HCT116 (cell line): ENCODE measurements around the gene FMOD. TPM values are rescaled to one million over a fixed set of nuclear protein-coding genes. Genes with fewer than 3 reads are reported as not detected.

Experiments
- ATAC-seq: fragments of 200-7000 bp; cut with Tn5 transposase; 2 replicates; pipeline ENCODE4 v1.9.1; 2020; ENCODE audit warnings: mild to moderate bottlenecking, moderate library complexity
- BruUV-seq: library from RNA; stranded (reverse); fragments of 400-500 nt; replicated peaks from 2 replicates; lab custom pipeline; 2021; lab: Mats Ljungman, UMichigan
- CTCF ChIA-PET: fragments of 300-600 bp; sonication (Branson Sonifier 250); formaldehyde crosslinking; loops from one replicate; lab custom pipeline; 2021; ENCODE audit warnings: antibody characterized with exemption; lab: Charles Lee
- POLR2A ChIA-PET: fragments of 300-600, 350-600 bp; sonication (Branson Sonifier 250); formaldehyde crosslinking; loops from one replicate; lab custom pipeline; 2021; ENCODE audit warnings: antibody characterized with exemption; lab: Charles Lee
- RAD21 ChIA-PET, 2 experiments: fragments of 300-600 bp; sonication (Branson Sonifier 250); formaldehyde crosslinking; loops; one replicate each; lab custom pipeline; 2023; ENCODE audit warnings: low total read pairs in 2 of 2; ENCODE audit not compliant: uncharacterized antibody in 2 of 2, unreplicated experiment in 2 of 2, low non-redundant PET in 1 of 2; lab: Charles Lee
- DNase-seq: peaks from one replicate; pipeline ENCODE4 v3.0.0-alpha.2; 2010; ENCODE audit warnings: low read depth, low spot score
- H2AFZ ChIP-seq: fragments of 200-600 bp; shearing (Covaris generic), sonication (generic); 2 replicates; pipeline ENCODE4 v1.6.1; 2017; ENCODE audit warnings: low read depth, mixed run types, mixed read lengths, antibody characterized with exemption, low read length; ENCODE audit not compliant: poor library complexity, severe bottlenecking
- H3K27ac ChIP-seq: 2 replicates; pipeline ENCODE4 v1.5.1; 2012; ENCODE audit warnings: low read depth, low read length
- H3K27me3 ChIP-seq: fragments of 200-600 bp; sonication (generic); 2 replicates; pipeline ENCODE4 v1.6.1; 2016; ENCODE audit warnings: mixed run types, low read length, mixed read lengths; ENCODE audit not compliant: insufficient read depth
- H3K36me3 ChIP-seq, 2 experiments: fragments of 200-500 bp in 1 of 2; fragments of 200-600 bp in 1 of 2; sonication (Bioruptor generic) in 1 of 2; sonication (generic) in 1 of 2; 2 replicates each; pipeline versions ENCODE4 v1.5.1 to v1.6.1; 2014 to 2016; ENCODE audit warnings: low read length in 2 of 2, inconsistent platforms in 1 of 2, mixed read lengths in 1 of 2, mixed run types in 1 of 2; ENCODE audit not compliant: insufficient read depth in 2 of 2, control insufficient read depth in 1 of 2
- H3K4me1 ChIP-seq, 2 experiments: fragments of 200-600 bp in 1 of 2; sonication (generic) in 1 of 2; 2 replicates each; pipeline versions ENCODE4 v1.5.1 to v1.6.1; 2012 to 2017; ENCODE audit warnings: low read length in 2 of 2, inconsistent platforms in 1 of 2, mild to moderate bottlenecking in 1 of 2, mixed read lengths in 1 of 2, mixed run types in 1 of 2, moderate library complexity in 1 of 2; ENCODE audit not compliant: insufficient read depth in 2 of 2, control insufficient read depth in 1 of 2
- H3K4me2 ChIP-seq: fragments of 200-600 bp; sonication (generic); 2 replicates; pipeline ENCODE4 v1.6.1; 2017; ENCODE audit warnings: mixed run types, low read length, mixed read lengths
- H3K4me3 ChIP-seq, 2 experiments: fragments of 200-600 bp in 1 of 2; sonication (generic) in 1 of 2; replicated peaks in 1 of 2; 2 replicates each; pipeline ENCODE4 v1.5.1; 2011 to 2016; ENCODE audit warnings: low read length in 2 of 2, control low read depth in 1 of 2, low read depth in 1 of 2, mild to moderate bottlenecking in 1 of 2, mixed read lengths in 1 of 2, mixed run types in 1 of 2
- H3K79me2 ChIP-seq: fragments of 200-600 bp; sonication (generic); 2 replicates; pipeline ENCODE4 v1.6.1; 2017; ENCODE audit warnings: mild to moderate bottlenecking, mixed run types, low read length, moderate library complexity, mixed read lengths; ENCODE audit not compliant: insufficient read depth
- H3K9ac ChIP-seq: fragments of 200-600 bp; sonication (generic); 2 replicates; pipeline ENCODE4 v1.6.1; 2016; ENCODE audit warnings: low read length, mixed read lengths
- H3K9me2 ChIP-seq: fragments of 200-600 bp; sonication (generic), shearing (Covaris generic); 2 replicates; pipeline ENCODE4 v1.6.1; 2017; ENCODE audit warnings: mixed run types, mild to moderate bottlenecking, moderate library complexity; ENCODE audit not compliant: insufficient read depth
- H3K9me3 ChIP-seq, 2 experiments: fragments of 200-500 bp in 1 of 2; fragments of 200-600 bp in 1 of 2; sonication (Bioruptor generic) in 1 of 2; sonication (generic) in 1 of 2; 2 replicates each; pipeline ENCODE4 v1.6.1; 2014 to 2017; ENCODE audit warnings: low read length in 2 of 2, mixed read lengths in 2 of 2, inconsistent platforms in 1 of 2, low read depth in 1 of 2, mild to moderate bottlenecking in 1 of 2, mixed run types in 1 of 2, moderate library complexity in 1 of 2; ENCODE audit not compliant: control insufficient read depth in 1 of 2, insufficient read depth in 1 of 2
- H4K20me1 ChIP-seq: fragments of 200-600 bp; sonication (generic), shearing (Covaris generic); 2 replicates; pipeline ENCODE4 v1.6.1; 2017; ENCODE audit warnings: mixed run types, mild to moderate bottlenecking, moderate library complexity; ENCODE audit not compliant: insufficient read depth
- CBX3 ChIP-seq: IDR thresholded peaks from 2 replicates; pipeline ENCODE4 v1.6.1; 2012; ENCODE audit warnings: low read depth
- CEBPB ChIP-seq: IDR thresholded peaks from 2 replicates; pipeline ENCODE4 v1.6.1; 2012; ENCODE audit warnings: low read depth
- EGR1 ChIP-seq: IDR thresholded peaks from 2 replicates; pipeline ENCODE4 v1.6.1; 2012; ENCODE audit warnings: low read depth
- EZH2phosphoT487 ChIP-seq: fragments of 200-600 bp; IDR thresholded peaks from 2 replicates; pipeline ENCODE4 v1.6.1; 2018; ENCODE audit warnings: antibody characterized with exemption, borderline replicate concordance
- FOSL1 ChIP-seq: IDR thresholded peaks from 2 replicates; pipeline ENCODE4 v1.6.1; 2012; ENCODE audit warnings: low read depth
- JUND ChIP-seq: IDR thresholded peaks from 2 replicates; pipeline ENCODE4 v1.6.1; 2012
- POLR2A ChIP-seq: IDR thresholded peaks from 2 replicates; pipeline ENCODE4 v1.7.0; 2011; ENCODE audit warnings: borderline replicate concordance; ENCODE audit not compliant: insufficient read depth, insufficient read length; ENCODE audit errors: extremely low read depth
- POLR2AphosphoS5 ChIP-seq: IDR thresholded peaks from 2 replicates; pipeline ENCODE4 v1.6.1; 2011; ENCODE audit warnings: mild to moderate bottlenecking, low read depth, low read length, moderate library complexity
- RAD21 ChIP-seq: IDR thresholded peaks from 2 replicates; pipeline ENCODE4 v1.6.1; 2012; ENCODE audit warnings: low read depth, mild to moderate bottlenecking
- SIN3A ChIP-seq: IDR thresholded peaks from 2 replicates; pipeline ENCODE4 v1.6.1; 2012; ENCODE audit warnings: low read depth
- SP1 ChIP-seq: IDR thresholded peaks from 2 replicates; pipeline ENCODE4 v1.6.1; 2012; ENCODE audit warnings: low read depth
- SRF ChIP-seq: IDR thresholded peaks from 2 replicates; pipeline ENCODE4 v1.6.1; 2012; ENCODE audit warnings: low read depth
- TCF7L2 ChIP-seq: IDR thresholded peaks from 2 replicates; pipeline ENCODE4 v1.7.0; 2011; ENCODE audit warnings: borderline replicate concordance, inconsistent platforms; ENCODE audit not compliant: insufficient read depth, insufficient read length; ENCODE audit errors: extremely low read depth
- YY1 ChIP-seq: IDR thresholded peaks from 2 replicates; pipeline ENCODE4 v1.6.1; 2011; ENCODE audit warnings: low read length, low read depth, moderate library complexity, mild to moderate bottlenecking; ENCODE audit not compliant: insufficient replicate concordance; ENCODE audit errors: extremely low read depth
- ZFX ChIP-seq: fragments of 450-650 bp; IDR thresholded peaks from 2 replicates; pipeline ENCODE4 v1.6.1; 2017
- ZNF274 ChIP-seq: fragments of 200-500 bp; sonication (Bioruptor generic); IDR thresholded peaks from 2 replicates; pipeline ENCODE4 v1.6.1; 2014; ENCODE audit warnings: mild to moderate bottlenecking, low read depth, low read length, inconsistent platforms
- intact Hi-C: fragments of 100-400 bp; cut with micrococcal nuclease; formaldehyde crosslinking; loops from 2 replicates; pipeline ENCODE4 v1.10.0; 2022
- total RNA-seq: library from RNA; stranded (reverse); gene quantifications from one replicate; pipeline ENCODE4 v1.2.1, GENCODE V29; 2021; ENCODE audit not compliant: unreplicated experiment
- TF ChIP-seq, protein P1 (sequence below): IDR thresholded peaks from 2 replicates; pipeline ENCODE4 v1.6.1; 2012
- TF ChIP-seq, protein P2 (sequence below): IDR thresholded peaks from 2 replicates; pipeline ENCODE4 v1.6.1; 2012
- TF ChIP-seq, protein P3 (sequence below), 3 experiments: fragments of 200-600 bp in 1 of 3; sonication (generic) in 1 of 3; IDR thresholded peaks in 2 of 3; conservative IDR thresholded peaks in 1 of 3; 2 replicates each; pipeline ENCODE4 v1.5.1; 2012 to 2017; ENCODE audit warnings: low read depth in 2 of 3, low read length in 2 of 3, antibody characterized with exemption in 1 of 3, borderline replicate concordance in 1 of 3, control low read depth in 1 of 3, mild to moderate bottlenecking in 1 of 3, mixed read lengths in 1 of 3, mixed run types in 1 of 3, moderate library complexity in 1 of 3; ENCODE audit not compliant: insufficient read depth in 1 of 3
- TF ChIP-seq, protein P4 (sequence below): IDR thresholded peaks from 2 replicates; pipeline ENCODE4 v1.6.1; 2011; ENCODE audit warnings: mild to moderate bottlenecking, low read length, moderate library complexity; ENCODE audit not compliant: insufficient replicate concordance; ENCODE audit errors: extremely low read depth

FMOD gene
- total RNA-seq, 1 experiment from 2014 or later = not detected

DNA sequence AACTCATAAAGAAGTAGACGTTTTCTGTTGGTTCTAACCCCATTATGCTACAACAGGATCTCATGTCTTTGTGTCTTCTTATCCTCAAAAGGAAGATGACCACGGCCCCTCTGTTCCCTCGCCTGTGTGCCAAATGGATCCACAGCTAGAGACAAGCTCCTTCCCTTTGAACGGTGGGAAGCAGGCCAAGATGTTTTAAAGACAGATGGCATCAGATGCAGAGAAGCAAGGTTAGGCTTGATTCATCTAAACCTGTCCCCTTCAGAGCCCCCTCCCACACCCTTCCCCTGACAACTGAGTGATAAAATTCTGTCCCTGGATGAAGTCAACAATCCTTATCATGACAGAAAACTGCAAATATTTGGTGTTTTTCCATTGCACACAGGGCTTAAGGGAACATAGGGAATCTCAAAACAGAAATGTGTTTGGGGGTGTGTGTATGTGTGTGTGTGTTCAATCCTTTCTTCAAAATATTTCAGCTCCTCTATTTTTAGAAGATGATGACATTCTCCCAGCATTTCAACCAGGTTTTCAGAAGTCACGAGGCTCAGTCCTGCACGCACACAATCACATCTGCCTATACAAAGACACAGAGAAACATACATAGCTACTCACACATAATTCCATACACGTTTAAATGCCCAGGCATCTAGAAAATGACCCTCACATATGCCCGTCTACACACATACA, 27.8 kb upstream of the FMOD start:
- ATAC-seq (no peak), DNase-seq (no peak)
- Histone ChIP-seq H3K27ac (no peak overlapping the region), H3K9me3 (no peaks in the 10 kb centered on the region), H3K4me2 (no peak overlapping the region), H3K79me2 (no peaks in the 10 kb centered on the region), H3K36me3 (no peaks in the 10 kb centered on the region), H3K9me2 (no peaks in the 10 kb centered on the region), H3K9ac (no peak overlapping the region), H3K4me1 (no peaks in the 10 kb centered on the region), H3K27me3 (peaks cover 28% of the 10 kb centered on the region; the same call in 1 of the 2 replicates), H4K20me1 (no peaks in the 10 kb centered on the region), H3K4me3 (no peak overlapping the region), H2AFZ (no peak overlapping the region)
- ChIA-PET POLR2A (no interaction called here), RAD21 (no interaction called here), CTCF (no interaction called here)
- TF ChIP-seq JUND (no peak), CBX3 (no peak), SP1 (no peak), YY1 (no peak), POLR2A (no peak), FOSL1 (no peak), TCF7L2 (no peak), EZH2phosphoT487 (no peak), SRF (no peak), ZNF274 (no peak), ZFX (no peak), POLR2AphosphoS5 (no peak), RAD21 (no peak), EGR1 (no peak), SIN3A (no peak), CEBPB (no peak)
- TF ChIP-seq, protein P1, sequence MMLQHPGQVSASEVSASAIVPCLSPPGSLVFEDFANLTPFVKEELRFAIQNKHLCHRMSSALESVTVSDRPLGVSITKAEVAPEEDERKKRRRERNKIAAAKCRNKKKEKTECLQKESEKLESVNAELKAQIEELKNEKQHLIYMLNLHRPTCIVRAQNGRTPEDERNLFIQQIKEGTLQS = no peak
- TF ChIP-seq, protein P2, sequence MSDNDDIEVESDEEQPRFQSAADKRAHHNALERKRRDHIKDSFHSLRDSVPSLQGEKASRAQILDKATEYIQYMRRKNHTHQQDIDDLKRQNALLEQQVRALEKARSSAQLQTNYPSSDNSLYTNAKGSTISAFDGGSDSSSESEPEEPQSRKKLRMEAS = no peak
- TF ChIP-seq, protein P3, sequence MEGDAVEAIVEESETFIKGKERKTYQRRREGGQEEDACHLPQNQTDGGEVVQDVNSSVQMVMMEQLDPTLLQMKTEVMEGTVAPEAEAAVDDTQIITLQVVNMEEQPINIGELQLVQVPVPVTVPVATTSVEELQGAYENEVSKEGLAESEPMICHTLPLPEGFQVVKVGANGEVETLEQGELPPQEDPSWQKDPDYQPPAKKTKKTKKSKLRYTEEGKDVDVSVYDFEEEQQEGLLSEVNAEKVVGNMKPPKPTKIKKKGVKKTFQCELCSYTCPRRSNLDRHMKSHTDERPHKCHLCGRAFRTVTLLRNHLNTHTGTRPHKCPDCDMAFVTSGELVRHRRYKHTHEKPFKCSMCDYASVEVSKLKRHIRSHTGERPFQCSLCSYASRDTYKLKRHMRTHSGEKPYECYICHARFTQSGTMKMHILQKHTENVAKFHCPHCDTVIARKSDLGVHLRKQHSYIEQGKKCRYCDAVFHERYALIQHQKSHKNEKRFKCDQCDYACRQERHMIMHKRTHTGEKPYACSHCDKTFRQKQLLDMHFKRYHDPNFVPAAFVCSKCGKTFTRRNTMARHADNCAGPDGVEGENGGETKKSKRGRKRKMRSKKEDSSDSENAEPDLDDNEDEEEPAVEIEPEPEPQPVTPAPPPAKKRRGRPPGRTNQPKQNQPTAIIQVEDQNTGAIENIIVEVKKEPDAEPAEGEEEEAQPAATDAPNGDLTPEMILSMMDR (IDR thresholded peaks at IDR 0.05 in 2 of 3, conservative IDR thresholded peaks at IDR 0.05 in 1 of 3; ENCODE audit: borderline replicate concordance in 1 of 3, insufficient read depth in 1 of 3, low read depth in 2 of 3, low read length in 2 of 3) = no peak
- TF ChIP-seq, protein P4, sequence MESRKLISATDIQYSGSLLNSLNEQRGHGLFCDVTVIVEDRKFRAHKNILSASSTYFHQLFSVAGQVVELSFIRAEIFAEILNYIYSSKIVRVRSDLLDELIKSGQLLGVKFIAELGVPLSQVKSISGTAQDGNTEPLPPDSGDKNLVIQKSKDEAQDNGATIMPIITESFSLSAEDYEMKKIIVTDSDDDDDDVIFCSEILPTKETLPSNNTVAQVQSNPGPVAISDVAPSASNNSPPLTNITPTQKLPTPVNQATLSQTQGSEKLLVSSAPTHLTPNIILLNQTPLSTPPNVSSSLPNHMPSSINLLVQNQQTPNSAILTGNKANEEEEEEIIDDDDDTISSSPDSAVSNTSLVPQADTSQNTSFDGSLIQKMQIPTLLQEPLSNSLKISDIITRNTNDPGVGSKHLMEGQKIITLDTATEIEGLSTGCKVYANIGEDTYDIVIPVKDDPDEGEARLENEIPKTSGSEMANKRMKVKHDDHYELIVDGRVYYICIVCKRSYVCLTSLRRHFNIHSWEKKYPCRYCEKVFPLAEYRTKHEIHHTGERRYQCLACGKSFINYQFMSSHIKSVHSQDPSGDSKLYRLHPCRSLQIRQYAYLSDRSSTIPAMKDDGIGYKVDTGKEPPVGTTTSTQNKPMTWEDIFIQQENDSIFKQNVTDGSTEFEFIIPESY = no peak
- no TSS peak for BruUV-seq
- intact Hi-C loops = no loop called here
